Keratinocyte (primary cell): ENCODE data around the gene ARID3B. TPM values are rescaled to one million over a fixed set of nuclear protein-coding genes. Genes with fewer than 3 reads are reported as not detected.
A peak's percentile ranks its signal among the peaks of the same experiment; 100 is the strongest.

Experiments used
- DNase-seq: peaks from one replicate; pipeline ENCODE4 v3.0.0-alpha.2; 2011; ENCODE audit warnings: low read depth, missing footprints, low spot score
- FAIRE-seq: peaks from 2 replicates; lab custom pipeline; 2011; peaks lifted over from hg19 to GRCh38; lab: Jason Lieb, UNC
- H2AFZ ChIP-seq: 2 replicates; pipeline ENCODE4 v1.6.0; 2012; ENCODE audit warnings: low read length, control low read depth, inconsistent platforms; ENCODE audit not compliant: control insufficient read depth
- H3K27ac ChIP-seq: 2 replicates; pipeline ENCODE4 v1.5.1; 2011; ENCODE audit warnings: low read length; ENCODE audit not compliant: control insufficient read depth, insufficient read depth
- H3K27me3 ChIP-seq: 3 replicates; pipeline ENCODE4 v1.6.0; 2011; ENCODE audit warnings: low read length; ENCODE audit not compliant: control insufficient read depth, insufficient read depth; ENCODE audit errors: extremely low read depth
- H3K36me3 ChIP-seq, 2 experiments: 2 replicates in 1 of 2; 3 replicates in 1 of 2; pipeline ENCODE4 v1.5.1; 2011; ENCODE audit warnings: low read length in 2 of 2, mild to moderate bottlenecking in 1 of 2; ENCODE audit not compliant: control insufficient read depth in 2 of 2, insufficient read depth in 2 of 2; ENCODE audit errors: extremely low read depth in 1 of 2
- H3K4me1 ChIP-seq: 3 replicates; pipeline ENCODE4 v1.5.1; 2011; ENCODE audit warnings: low read length; ENCODE audit not compliant: control insufficient read depth, insufficient read depth; ENCODE audit errors: extremely low read depth
- H3K4me2 ChIP-seq: 3 replicates; pipeline ENCODE4 v1.6.0; 2011; ENCODE audit warnings: low read depth, low read length; ENCODE audit not compliant: control insufficient read depth, insufficient read depth; ENCODE audit errors: extremely low read depth
- H3K4me3 ChIP-seq, 3 experiments: fragments of 200-600 bp in 1 of 3; sonication (generic) in 1 of 3; 2 replicates in 2 of 3; 3 replicates in 1 of 3; pipeline ENCODE4 v1.5.1; 2011 to 2016; ENCODE audit warnings: low read length in 3 of 3, mild to moderate bottlenecking in 3 of 3, control low read depth in 2 of 3, inconsistent platforms in 1 of 3, low read depth in 1 of 3, mixed read lengths in 1 of 3, mixed run types in 1 of 3, moderate library complexity in 1 of 3; ENCODE audit not compliant: control insufficient read depth in 2 of 3, insufficient read depth in 2 of 3; ENCODE audit errors: extremely low read depth in 1 of 3
- H3K79me2 ChIP-seq: 2 replicates; pipeline ENCODE4 v1.6.0; 2012; ENCODE audit warnings: low read length; ENCODE audit not compliant: control insufficient read depth, insufficient read depth
- H3K9ac ChIP-seq: 3 replicates; pipeline ENCODE4 v1.6.0; 2011; ENCODE audit warnings: low read length; ENCODE audit not compliant: control insufficient read depth, insufficient read depth; ENCODE audit errors: extremely low read depth
- H3K9me1 ChIP-seq: 3 replicates; pipeline ENCODE4 v1.6.0; 2011; ENCODE audit warnings: low read length; ENCODE audit not compliant: control insufficient read depth, insufficient read depth; ENCODE audit errors: extremely low read depth
- H3K9me3 ChIP-seq: 2 replicates; pipeline ENCODE4 v1.5.1; 2012; ENCODE audit warnings: low read depth, low read length; ENCODE audit not compliant: control insufficient read depth
- H4K20me1 ChIP-seq: 3 replicates; pipeline ENCODE4 v1.6.0; 2011; ENCODE audit warnings: low read length; ENCODE audit not compliant: control insufficient read depth, insufficient read depth; ENCODE audit errors: extremely low read depth
- CTCF ChIP-seq, 3 experiments: IDR thresholded peaks in 1 of 3; conservative IDR thresholded peaks in 1 of 3; optimal IDR thresholded peaks in 1 of 3; 2 replicates in 2 of 3; 3 replicates in 1 of 3; pipeline versions ENCODE3 to v1.5.1; 2011; ENCODE audit warnings: low read length in 3 of 3, mild to moderate bottlenecking in 3 of 3, moderate library complexity in 2 of 3, control low read depth in 1 of 3, inconsistent platforms in 1 of 3; ENCODE audit not compliant: insufficient read depth in 2 of 3; ENCODE audit errors: extremely low read depth in 1 of 3
- EZH2 ChIP-seq: IDR thresholded peaks from one replicate; pipeline ENCODE4 v1.6.1; 2012; ENCODE audit warnings: inconsistent platforms, mild to moderate bottlenecking, low read length, moderate library complexity
- dilution Hi-C: fragments of 300-500 bp; cut with MboI; formaldehyde crosslinking; loops from one replicate; pipeline ENCODE4 v1.7.0; 2020; ENCODE audit warnings: low sequenced_read_pairs; ENCODE audit not compliant: extremely low pct_ligation_motif_present
- polyA plus RNA-seq, 5 experiments: library from polyadenylated mRNA; depleted of rRNA in 3 of 5; stranded (reverse) in 3 of 5; stranded (forward) in 1 of 5; unstranded in 1 of 5; fragments of >200 nt; gene quantifications; 1 replicate in 1 of 5; 2 replicates in 3 of 5; 3 replicates in 1 of 5; pipeline versions ENCODE4 v1.2.1 to v1.2.3, GENCODE V29; 2011 to 2012; ENCODE audit warnings: missing spikeins in 2 of 5, low read depth in 1 of 5, low replicate concordance in 1 of 5

ARID3B gene
- polyA plus RNA-seq, 1 donor (not counting 4 experiments of a cell fraction or from before 2014, with no cell fraction given): 3.6 TPM

GRCh38 chr15:74541494-74542165 lies 610 bp downstream of the ARID3B start:
- Histone ChIP-seq H3K4me3 (peak overlapping the region; percentile 82 to 86 (median 85)), H3K79me2 (peaks cover 8% of the 10 kb centered on the region), H3K4me1 (peaks cover 38% of the 10 kb centered on the region), H3K36me3 (peaks cover 0 to 2% of the 10 kb centered on the region in 2 experiments), H3K9me1 (no peaks in the 10 kb centered on the region), H3K27ac (peak overlapping the region; percentile 57), H3K27me3 (no peaks in the 10 kb centered on the region), H3K4me2 (peak overlapping the region; percentile 97), H3K9me3 (no peaks in the 10 kb centered on the region), H4K20me1 (peaks cover 4% of the 10 kb centered on the region), H2AFZ (no peak overlapping the region), H3K9ac (peak overlapping the region; percentile 80)
- no peak for TF ChIP-seq EZH2
- FAIRE-seq (no peak), DNase-seq (no peak)
- dilution Hi-C loops: no loop called here

- H3K27ac ChIP-seq: peak overlapping the region; percentile 57
- H3K4me1 ChIP-seq: peaks cover 38% of the 10 kb centered on the region
Measured at GRCh38 chr15:74542166-74543042, 1.4 kb downstream of the ARID3B start.

More at GRCh38 chr15:74542166-74543042, 1.4 kb downstream of the ARID3B start:
- Histone ChIP-seq H3K9ac (peak overlapping the region; percentile 80), H3K4me3 (peak overlapping the region; percentile 82 to 86 (median 85)), H3K9me3 (no peaks in the 10 kb centered on the region), H4K20me1 (peaks cover 5% of the 10 kb centered on the region), H3K36me3 (peaks cover 0 to 2% of the 10 kb centered on the region in 2 experiments), H2AFZ (no peak overlapping the region), H3K79me2 (peaks cover 9% of the 10 kb centered on the region), H3K4me2 (peak overlapping the region; percentile 97), H3K27me3 (no peaks in the 10 kb centered on the region), H3K9me1 (no peaks in the 10 kb centered on the region)
- DNase-seq: no peak
- TF ChIP-seq EZH2: no peak
- TF ChIP-seq CTCF (optimal IDR thresholded peaks at IDR 0.05 in 1 of 3, IDR thresholded peaks at IDR 0.05 in 1 of 3, conservative IDR thresholded peaks at IDR 0.05 in 1 of 3; ENCODE audit: extremely low read depth in 1 of 3, insufficient read depth in 2 of 3, low read length in 3 of 3): no peak
- FAIRE-seq: no peak
- dilution Hi-C loops: no loop called here
